ENCODE measurements around the gene SATB1.

The SATB1 gene

GRCh38 chr3:18369551-18370185, 55.5 kb downstream of the SATB1 start:
- POLR2A ChIA-PET, result no interaction called here
- CTCF ChIA-PET, result no interaction called here
- no peak for DNase-seq (ENCODE audit: extremely low spot score)
- TF ChIP-seq CTCF (IDR thresholded peaks at IDR 0.05; ENCODE audit: control extremely low read depth, extremely low read depth, low read depth, missing control alignments), result no peak

- no peak for DNase-seq (ENCODE audit: extremely low spot score)
- ChIA-PET POLR2A (no interaction called here), CTCF (interaction anchor here (0.9 to 1.4 kb wide), 3 partner anchors 9 to 25 kb away, joined by 3 to 4 read pairs (median 3); no protein-coding TSS in a partner anchor)
- no peak for TF ChIP-seq CTCF (IDR thresholded peaks at IDR 0.05; ENCODE audit: control extremely low read depth, extremely low read depth, low read depth, missing control alignments)
Observed at GRCh38 chr3:18366258-18366657, 58.9 kb downstream of the SATB1 start.

- CTCF ChIA-PET, result interaction anchor here (1.2 kb wide), 1 partner anchor 24 kb away, joined by 4 read pairs; no protein-coding TSS in a partner anchor
Observed at GRCh38 chr3:18363338-18363737, 61.8 kb downstream of the SATB1 start.

GRCh38 chr3:18357747-18358146, 67.4 kb downstream of the SATB1 start:
- ChIA-PET POLR2A (no interaction called here), CTCF (interaction anchor here (1.5 kb wide), 1 partner anchor 9 kb away, joined by 3 read pairs; no protein-coding TSS in a partner anchor)
- DNase-seq (ENCODE audit: extremely low spot score), result no peak

More at GRCh38 chr3:18363338-18363737, 61.8 kb downstream of the SATB1 start:
- no peak for DNase-seq (ENCODE audit: extremely low spot score)
- POLR2A ChIA-PET, result no interaction called here
- no peak for TF ChIP-seq CTCF (IDR thresholded peaks at IDR 0.05; ENCODE audit: control extremely low read depth, extremely low read depth, low read depth, missing control alignments)

GRCh38 chr3:18355832-18356231, 69.3 kb downstream of the SATB1 start:
- no peak for DNase-seq (ENCODE audit: extremely low spot score)
- ChIA-PET POLR2A (no interaction called here), CTCF (interaction anchor here (1.5 kb wide), 1 partner anchor 9 kb away, joined by 5 read pairs; no protein-coding TSS in a partner anchor)
- no peak for TF ChIP-seq CTCF (IDR thresholded peaks at IDR 0.05; ENCODE audit: control extremely low read depth, extremely low read depth, low read depth, missing control alignments)

More at GRCh38 chr3:18357747-18358146, 67.4 kb downstream of the SATB1 start:
- TF ChIP-seq CTCF (IDR thresholded peaks at IDR 0.05; ENCODE audit: control extremely low read depth, extremely low read depth, low read depth, missing control alignments), result no peak

GRCh38 chr3:18354701-18355100, 70.4 kb downstream of the SATB1 start:
- DNase-seq (ENCODE audit: extremely low spot score), result no peak
- TF ChIP-seq CTCF (IDR thresholded peaks at IDR 0.05; ENCODE audit: control extremely low read depth, extremely low read depth, low read depth, missing control alignments), result no peak
- CTCF ChIA-PET, result interaction anchor here (0.8 kb wide), 1 partner anchor 514 kb away, joined by 3 read pairs; no protein-coding TSS in a partner anchor
- POLR2A ChIA-PET, result no interaction called here

Measured in GM10248 (cell line).